Upper lobe of left lung (tissue), 6 donors: ENCODE results near the gene NPW. TPM values are rescaled to one million over a fixed set of nuclear protein-coding genes. Genes with fewer than 3 reads are reported as not detected.

Source experiments
- ATAC-seq, 2 donors: fragments of 200-7000 bp; cut with Tn5 transposase; one replicate each; pipeline ENCODE4 v1.9.1; 2022; ENCODE audit warnings: mild to moderate bottlenecking in 2 of 2, moderate library complexity in 2 of 2; ENCODE audit not compliant: low FRiP score in 2 of 2
- DNase-seq, 2 donors: peaks; one replicate each; pipeline ENCODE4 v3.0.0-alpha.2; 2019 to 2020
- H3K27ac ChIP-seq, 4 donors: fragments of 200-600 bp; sonication (generic); one replicate each; pipeline ENCODE4 v1.5.1; 2016 to 2019
- H3K27me3 ChIP-seq, 4 donors: fragments of 200-600 bp; sonication (generic); one replicate each; pipeline ENCODE4 v1.5.1; 2017 to 2019
- H3K36me3 ChIP-seq, 4 donors: fragments of 200-600 bp; sonication (generic); one replicate each; pipeline ENCODE4 v1.5.1; 2016 to 2019
- H3K4me1 ChIP-seq, 4 donors: fragments of 200-600 bp; sonication (generic); one replicate each; pipeline ENCODE4 v1.5.1; 2018 to 2019
- H3K4me3 ChIP-seq, 4 donors: fragments of 200-600 bp; sonication (generic); one replicate each; pipeline ENCODE4 v1.5.1; 2017 to 2019; ENCODE audit warnings: mild to moderate bottlenecking in 2 of 4, moderate library complexity in 1 of 4
- H3K9me3 ChIP-seq, 4 donors: fragments of 200-600 bp; sonication (generic); one replicate each; pipeline ENCODE4 v1.5.1; 2018 to 2019
- CTCF ChIP-seq, 6 experiments: fragments of 450-650 bp in 4 of 6; fragments of 200-600 bp in 2 of 6; sonication (generic) in 2 of 6; IDR thresholded peaks; one replicate each; pipeline ENCODE4 v1.5.1; 2016 to 2019; ENCODE audit warnings: antibody characterized with exemption in 6 of 6
- EP300 ChIP-seq, 4 donors: sonication (generic); formaldehyde crosslinking; IDR thresholded peaks; one replicate each; pipeline ENCODE4 v1.5.1; 2017; ENCODE audit warnings: antibody characterized with exemption in 4 of 4, control low read depth in 2 of 4
- POLR2A ChIP-seq, 4 donors: fragments of 450-650 bp; IDR thresholded peaks; one replicate each; pipeline ENCODE4 v1.5.1; 2016 to 2017; ENCODE audit warnings: antibody characterized with exemption in 4 of 4, mild to moderate bottlenecking in 2 of 4
- POLR2AphosphoS5 ChIP-seq, 2 donors: sonication (generic); formaldehyde crosslinking; IDR thresholded peaks; one replicate each; pipeline ENCODE4 v1.5.1; 2017; ENCODE audit warnings: antibody characterized with exemption in 2 of 2
- WGBS, 2 donors: methylation state at CpG; one replicate each; pipeline ENCODE4 v1.1.5; 2017 to 2018; 5-methylcytosine and 5-hydroxymethylcytosine counted together
- total RNA-seq, 6 donors: library from RNA; depleted of rRNA in 4 of 6; stranded (reverse); fragments of >200 nt in 4 of 6; gene quantifications; one replicate each; pipeline versions ENCODE4 v1.1.0 to v1.2.1, GENCODE V29; 2016 to 2021
- donor health status: DM: no; HTN: no; CAD: no; lungs with moderate emphysema.
- donor health status: DM: no; HTN: yes; CAD: no; lungs with severe emphysema.

NPW gene
- total RNA-seq, 6 donors from 2014 or later: 0.67 to 0.80 TPM; not detected in 4

GRCh38 chr16:2015117-2015946 is 4.3 kb upstream of the NPW start:
- peaks cover 0 to 16% (median 10%) of the 10 kb centered on the region in 4 donors for H3K27me3 ChIP-seq
- ATAC-seq: peak; percentile 65 to 71
- no peaks in the 10 kb centered on the region for H3K9me3 ChIP-seq
- TF ChIP-seq POLR2A (IDR thresholded peaks at IDR 0.05) (peak in 1 of 4 donors; percentile 15), EP300 (IDR thresholded peaks at IDR 0.05) (no peak)
- 69 to 84% methylated on average over 16 to 24 of the region's 24 CpGs for WGBS, 2 donors
- peak; percentile 45 to 64 for DNase-seq
- H3K36me3 ChIP-seq: no peaks in the 10 kb centered on the region
- H3K27ac ChIP-seq: no peak overlapping the region
- H3K4me3 ChIP-seq: no peak overlapping the region
- H3K4me1 ChIP-seq: peaks cover 8 to 25% (median 13%) of the 10 kb centered on the region in 4 donors

- no peak overlapping the region for H3K4me3 ChIP-seq
- peaks cover 10 to 26% (median 14%) of the 10 kb centered on the region in 4 donors for H3K4me1 ChIP-seq
- DNase-seq (no peak), ATAC-seq (no peak)
- H3K36me3 ChIP-seq: no peaks in the 10 kb centered on the region
- 90 to 92% methylated on average over 7 of the region's 7 CpGs for WGBS, 2 donors
- no peaks in the 10 kb centered on the region for H3K9me3 ChIP-seq
- H3K27ac ChIP-seq: no peak overlapping the region
- peaks cover 0 to 22% (median 15%) of the 10 kb centered on the region in 4 donors for H3K27me3 ChIP-seq
- no peak for TF ChIP-seq POLR2A (IDR thresholded peaks at IDR 0.05)
Measured at GRCh38 chr16:2015947-2016208, 3.7 kb upstream of the NPW start.

- 28 to 46% methylated on average over 8 to 13 of the region's 13 CpGs for WGBS, 2 donors
- TF ChIP-seq CTCF (IDR thresholded peaks at IDR 0.05) (peak in 2 of 6 experiments; percentile 10 to 11), POLR2A (IDR thresholded peaks at IDR 0.05) (no peak), EP300 (IDR thresholded peaks at IDR 0.05) (no peak)
- Histone ChIP-seq H3K9me3 (no peaks in the 10 kb centered on the region), H3K36me3 (no peaks in the 10 kb centered on the region), H3K27ac (no peak overlapping the region), H3K4me3 (no peak overlapping the region), H3K27me3 (peaks cover 0 to 24% (median 17%) of the 10 kb centered on the region in 4 donors), H3K4me1 (peaks cover 10 to 28% (median 14%) of the 10 kb centered on the region in 4 donors)
- DNase-seq (peak in 1 of 2 donors; percentile 67), ATAC-seq (peak in 1 of 2 donors; percentile 3)
Measured at GRCh38 chr16:2016407-2016922, 3.1 kb upstream of the NPW start.

DNA sequence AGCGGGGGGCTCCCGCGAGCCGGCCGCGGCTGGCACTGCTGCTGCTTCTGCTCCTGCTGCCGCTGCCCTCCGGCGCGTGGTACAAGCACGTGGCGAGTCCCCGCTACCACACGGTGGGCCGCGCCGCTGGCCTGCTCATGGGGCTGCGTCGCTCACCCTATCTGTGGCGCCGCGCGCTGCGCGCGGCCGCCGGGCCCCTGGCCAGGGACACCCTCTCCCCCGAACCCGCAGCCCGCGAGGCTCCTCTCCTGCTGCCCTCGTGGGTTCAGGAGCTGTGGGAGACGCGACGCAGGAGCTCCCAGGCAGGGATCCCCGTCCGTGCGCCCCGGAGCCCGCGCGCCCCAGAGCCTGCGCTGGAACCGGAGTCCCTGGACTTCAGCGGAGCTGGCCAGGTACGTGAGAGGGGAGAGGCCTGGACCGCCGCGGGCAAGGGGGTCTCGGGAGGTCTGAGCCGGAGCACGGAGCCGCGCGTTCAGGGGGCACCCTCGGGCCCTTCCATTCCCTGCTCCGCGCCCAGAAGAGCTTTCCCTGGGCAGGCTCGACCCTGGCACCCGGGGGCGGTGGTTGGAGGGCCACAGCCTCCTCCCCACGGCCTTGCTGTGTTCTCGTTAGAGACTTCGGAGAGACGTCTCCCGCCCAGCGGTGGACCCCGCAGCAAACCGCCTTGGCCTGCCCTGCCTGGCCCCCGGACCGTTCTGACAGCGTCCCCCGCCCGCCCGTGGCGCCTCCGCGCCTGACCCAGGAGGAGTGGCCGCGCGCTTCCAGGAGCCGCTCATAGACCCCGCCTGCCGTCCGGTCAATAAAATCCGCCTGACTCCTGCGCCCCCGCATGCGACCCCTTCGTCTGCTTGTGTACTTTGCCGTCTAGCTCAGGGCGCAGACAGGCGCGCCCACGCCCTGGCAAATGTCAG is 591 bp downstream of the NPW start:
- H3K4me3 ChIP-seq: peak overlapping the region in 2 of 4 donors; percentile 2 to 8
- 1 to 2% methylated on average over 22 to 36 of the region's 96 CpGs for WGBS, 2 donors
- H3K36me3 ChIP-seq: no peaks in the 10 kb centered on the region
- no peak overlapping the region for H3K27ac ChIP-seq
- H3K27me3 ChIP-seq: peaks cover 0 to 28% (median 19%) of the 10 kb centered on the region in 4 donors
- peak in 1 of 6 experiments; percentile 6 for TF ChIP-seq CTCF (IDR thresholded peaks at IDR 0.05)
- TF ChIP-seq POLR2AphosphoS5 (IDR thresholded peaks at IDR 0.05): no peak
- H3K4me1 ChIP-seq: peaks cover 32 to 54% (median 38%) of the 10 kb centered on the region in 4 donors
- ATAC-seq (no peak), DNase-seq (peak in 1 of 2 donors; percentile 86)
- no peaks in the 10 kb centered on the region for H3K9me3 ChIP-seq

GRCh38 chr16:2022723-2023091 is 3.1 kb downstream of the NPW start:
- no peak for TF ChIP-seq POLR2A (IDR thresholded peaks at IDR 0.05)
- TF ChIP-seq EP300 (IDR thresholded peaks at IDR 0.05): no peak
- TF ChIP-seq POLR2AphosphoS5 (IDR thresholded peaks at IDR 0.05): no peak
- no peak for TF ChIP-seq CTCF (IDR thresholded peaks at IDR 0.05)
- H3K27ac ChIP-seq: peak overlapping the region in 2 of 4 donors; percentile 80 to 95
- H3K4me3 ChIP-seq: peak overlapping the region in 3 of 4 donors; percentile 39 to 47 (median 43)
- no peaks in the 10 kb centered on the region for H3K9me3 ChIP-seq
- peaks cover 0 to 28% (median 19%) of the 10 kb centered on the region in 4 donors for H3K27me3 ChIP-seq
- H3K36me3 ChIP-seq: no peaks in the 10 kb centered on the region
- WGBS, 2 donors: 0 to 4% methylated on average over 10 to 12 of the region's 14 CpGs
- ATAC-seq: peak; percentile 32 to 37
- no peak for DNase-seq
- peaks cover 44 to 70% (median 53%) of the 10 kb centered on the region in 4 donors for H3K4me1 ChIP-seq
